Measurements from ENCODE around the gene ACOT7.
A peak's percentile ranks its signal among the peaks of the same experiment; 100 is the strongest.

ACOT7 gene

GRCh38 chr1:6275826-6276782, 117.5 kb downstream of the ACOT7 start:
- peak; percentile 95 for DNase-seq (ENCODE audit: low read depth)
- H3K4me3 ChIP-seq (ENCODE audit: low read depth, low read length) = peak overlapping the region; percentile 31

GRCh38 chr1:6274622-6275139, 118.9 kb downstream of the ACOT7 start:
- no peak for DNase-seq (ENCODE audit: low read depth)
- no peak for TF ChIP-seq CTCF (conservative IDR thresholded peaks at IDR 0.05; ENCODE audit: low read depth, low read length)
- no peak overlapping the region for H3K4me3 ChIP-seq (ENCODE audit: low read depth, low read length)

More at GRCh38 chr1:6275826-6276782, 117.5 kb downstream of the ACOT7 start:
- no peak for TF ChIP-seq CTCF (conservative IDR thresholded peaks at IDR 0.05; ENCODE audit: low read depth, low read length)

DNA sequence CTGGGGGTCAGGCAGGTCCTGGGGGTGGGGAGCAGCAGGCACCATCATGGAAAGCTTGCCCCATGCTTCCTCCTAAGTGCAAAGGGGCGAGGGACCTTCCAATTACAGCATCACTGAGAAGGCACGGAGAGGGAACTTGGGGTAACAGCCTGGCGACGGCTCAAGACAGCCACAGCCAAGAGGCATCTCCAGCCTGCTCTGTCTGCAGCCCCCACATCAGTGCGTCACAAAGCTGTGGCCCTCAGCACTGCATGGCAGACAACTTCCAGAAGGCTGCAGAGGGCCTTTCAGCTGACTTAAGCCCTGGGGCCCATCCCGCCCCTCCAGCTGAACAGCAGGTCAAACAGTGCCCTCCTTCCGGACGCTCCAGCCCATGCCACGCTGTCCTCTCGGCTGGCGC, 119.5 kb downstream of the ACOT7 start:
- no peak for DNase-seq (ENCODE audit: low read depth)
- no peak for TF ChIP-seq CTCF (conservative IDR thresholded peaks at IDR 0.05; ENCODE audit: low read depth, low read length)
- no peak overlapping the region for H3K4me3 ChIP-seq (ENCODE audit: low read depth, low read length)

DNA sequence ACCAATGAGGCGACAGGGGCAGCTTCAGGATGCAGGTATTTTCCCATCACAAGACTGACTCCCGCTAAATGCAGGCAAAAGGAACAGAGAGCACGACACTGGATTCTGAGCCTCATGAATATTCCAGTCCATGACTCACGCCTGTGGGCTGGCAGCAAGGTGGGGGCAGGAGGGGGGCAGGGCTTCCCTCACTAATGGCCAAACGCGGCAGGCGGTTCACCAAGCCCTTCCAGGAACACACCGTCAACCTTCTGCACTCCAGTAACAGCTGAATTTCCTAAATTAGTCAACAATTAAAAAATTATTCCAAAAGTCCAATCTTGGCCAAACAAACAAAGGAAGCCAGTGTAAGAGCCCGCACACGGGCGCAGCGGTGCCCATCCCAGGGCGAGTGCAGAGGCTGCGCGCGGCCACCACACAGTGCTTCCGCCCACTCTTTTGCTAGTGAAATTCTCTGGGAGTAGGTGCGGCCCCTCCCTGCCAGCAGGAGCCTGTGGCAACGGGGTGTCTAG, 120.1 kb downstream of the ACOT7 start:
- no peak for TF ChIP-seq CTCF (conservative IDR thresholded peaks at IDR 0.05; ENCODE audit: low read depth, low read length)
- DNase-seq (ENCODE audit: low read depth) = peak; percentile 53
- H3K4me3 ChIP-seq (ENCODE audit: low read depth, low read length) = no peak overlapping the region

- peak; percentile 37 for TF ChIP-seq CTCF (conservative IDR thresholded peaks at IDR 0.05; ENCODE audit: low read depth, low read length)
- no peak overlapping the region for H3K4me3 ChIP-seq (ENCODE audit: low read depth, low read length)
- DNase-seq (ENCODE audit: low read depth) = no peak
These were observed 120.7 kb downstream of the ACOT7 start for GRCh38 chr1:6272868-6273267.

DNA sequence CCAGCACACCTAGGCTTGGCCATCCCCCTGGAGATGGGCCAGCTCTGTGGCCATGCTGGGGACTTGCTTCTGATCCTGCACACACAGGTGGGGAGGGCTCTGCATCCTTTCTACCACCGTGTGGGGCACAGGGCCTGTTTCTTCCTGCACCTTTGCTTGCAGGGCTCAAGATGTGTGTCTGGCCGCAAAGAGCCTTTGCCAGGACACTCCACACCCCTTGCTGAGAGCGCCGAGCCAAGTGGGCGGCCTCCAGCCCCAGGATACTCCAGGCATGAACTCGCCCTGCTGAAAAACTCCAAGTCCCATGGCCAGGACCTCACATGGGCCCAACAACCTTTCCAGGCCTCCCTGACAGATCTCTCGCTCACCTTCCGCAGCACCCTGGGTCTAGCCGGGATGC, 121.1 kb downstream of the ACOT7 start:
- H3K4me3 ChIP-seq (ENCODE audit: low read depth, low read length) = no peak overlapping the region
- TF ChIP-seq CTCF (conservative IDR thresholded peaks at IDR 0.05; ENCODE audit: low read depth, low read length) = no peak
- no peak for DNase-seq (ENCODE audit: low read depth)

Data from choroid plexus epithelial cell (primary cell).